Measurements from ENCODE around the gene CABP2. TPM values are rescaled to one million over a fixed set of nuclear protein-coding genes. Genes with fewer than 3 reads are reported as not detected.

Gene CABP2
- total and polyA plus RNA-seq, 10 of the 15 experiments (the other 5 are each of a cell fraction or from before 2014, with no cell fraction given) = not detected

- WGBS (ENCODE audit: insufficient coverage, insufficient replicate concordance, low lambda C conversion rate, missing lambda C conversion rate) = 3% methylated on average over 16 of the region's 16 CpGs
- ATAC-seq = peak; percentile 21
- DNase-seq (ENCODE audit: low read depth, low spot score) = no peak
- Histone ChIP-seq H3K4me1 (ENCODE audit: control insufficient read depth, insufficient read depth, low read length) (peaks cover 44% of the 10 kb centered on the region), H3K4me3 (peak overlapping the region; percentile 67), H3K27ac (ENCODE audit: control insufficient read depth, insufficient read depth) (peak overlapping the region; percentile 70), H3K79me2 (ENCODE audit: control insufficient read depth, insufficient read depth, low read length) (peaks cover 33% of the 10 kb centered on the region), H2AFZ (ENCODE audit: control insufficient read depth, low read depth, low read length) (no peak overlapping the region), H4K20me1 (ENCODE audit: control insufficient read depth, insufficient read depth) (no peaks in the 10 kb centered on the region), H3K27me3 (replicated peaks in 1 of 2; ENCODE audit: control insufficient read depth in 2 of 2, insufficient read depth in 2 of 2, low read length in 1 of 2) (no peaks in the 10 kb centered on the region), H3K4me2 (ENCODE audit: control insufficient read depth, insufficient read depth) (peak overlapping the region; percentile 80), H3K9ac (ENCODE audit: control insufficient read depth, insufficient read depth, low read length) (peak overlapping the region; percentile 76), H3K9me3 (replicated peaks; ENCODE audit: control insufficient read depth, insufficient read depth, low read length) (no peaks in the 10 kb centered on the region), H3K36me3 (ENCODE audit: control insufficient read depth in 2 of 2, insufficient read depth in 2 of 2, low read length in 1 of 2) (peaks cover 0 to 3% of the 10 kb centered on the region in 2 experiments; a peak in 3 of 4 replicates)
- BruUV-seq (replicated peaks) = no TSS peak
- FAIRE-seq = peak; percentile 13
- ChIA-PET SMC1A (ENCODE audit: uncharacterized antibody, unreplicated experiment) (interaction anchor here (1.0 to 6.2 kb wide), 7 partner anchors 16 to 131 kb away, joined by 3 to 43 read pairs (median 13); partner anchors contain the start of genes PITPNM1, POLD4, PPP1CA and PTPRCAP), POLR2A (interaction anchor here (0.5 to 6.8 kb wide), 15 partner anchors 15 to 440 kb away, joined by 3 to 112 read pairs (median 5); partner anchors contain the start of genes PITPNM1, POLD4, PPP1CA and PTPRCAP), RAD21 (ENCODE audit: unreplicated experiment) (interaction anchor here (0.6 to 6.9 kb wide), 8 partner anchors 15 to 130 kb away, joined by 3 to 95 read pairs (median 12); partner anchors contain the start of genes PITPNM1, POLD4, PPP1CA and PTPRCAP), CTCF (interaction anchor here (0.6 to 6.7 kb wide), 5 partner anchors 21 to 225 kb away, joined by 3 to 37 read pairs (median 9); partner anchors contain the start of genes PITPNM1, PPP1CA, PTPRCAP and TBC1D10C)
- intact Hi-C loops (cut with micrococcal nuclease; ENCODE audit: unreplicated experiment) = loop anchor here (2.0 to 10.0 kb wide), 3 partner anchors 47 to 219 kb away; partner anchors contain the start of genes GRK2 and PTPRCAP
- in situ Hi-C loops (cut with MboI) = no loop called here
- TF ChIP-seq FOXM1 (IDR thresholded peaks at IDR 0.05; ENCODE audit: low read depth, low read length) (no peak), ASH2L (IDR thresholded peaks at IDR 0.05; ENCODE audit: borderline replicate concordance, low read depth) (no peak), PKNOX1 (IDR thresholded peaks at IDR 0.05) (no peak), ZNF207 (IDR thresholded peaks at IDR 0.05; ENCODE audit: borderline replicate concordance) (no peak), NKRF (conservative IDR thresholded peaks at IDR 0.05) (no peak), NBN (IDR thresholded peaks at IDR 0.05) (no peak), NFYB (IDR thresholded peaks at IDR 0.05; ENCODE audit: insufficient read depth, low read depth, low read length) (no peak), POLR2A (IDR thresholded peaks at IDR 0.05; ENCODE audit: low read depth, low read length) (peak; percentile 34), CBX5 (IDR thresholded peaks at IDR 0.05; ENCODE audit: low read depth) (no peak), IRF3 (IDR thresholded peaks at IDR 0.05) (no peak), IKZF1 (conservative IDR thresholded peaks at IDR 0.05) (no peak), SMAD1 (IDR thresholded peaks at IDR 0.05; ENCODE audit: low read depth, partially characterized antibody) (no peak), SUPT20H (IDR thresholded peaks at IDR 0.05; ENCODE audit: borderline replicate concordance, control insufficient read depth, low read depth, low read length) (no peak), PML (IDR thresholded peaks at IDR 0.05; ENCODE audit: low read length) (no peak), E2F8 (IDR thresholded peaks at IDR 0.05; ENCODE audit: low read depth, partially characterized antibody) (no peak), ESRRA (IDR thresholded peaks at IDR 0.05; ENCODE audit: low read length) (no peak)
Measured at GRCh38 chr11:67483831-67484665, 39.2 kb downstream of the CABP2 start.
